ES-I3 (cell line): ENCODE results near the gene TSNAX.
"Not testable (repeated sequence)": the region's sequence is repeated elsewhere in the genome, so short reads cannot be mapped to it uniquely, and the experiment has no call there.

Experiments
- H3K36me3 ChIP-seq: 2 replicates; pipeline ENCODE4 v1.6.1; 2013; ENCODE audit warnings: mild to moderate bottlenecking, low read length, control low read depth, moderate library complexity; ENCODE audit not compliant: insufficient read depth
- H3K4me1 ChIP-seq: 2 replicates; pipeline ENCODE4 v1.6.1; 2013; ENCODE audit warnings: mild to moderate bottlenecking, control low read depth, low read length; ENCODE audit not compliant: insufficient read depth
- H3K9ac ChIP-seq: 2 replicates; pipeline ENCODE4 v1.6.1; 2013; ENCODE audit warnings: low read depth, mild to moderate bottlenecking, low read length, moderate library complexity
- H3K9me3 ChIP-seq: 2 replicates; pipeline ENCODE4 v1.6.1; 2013; ENCODE audit warnings: mild to moderate bottlenecking, low read length, moderate library complexity; ENCODE audit not compliant: control insufficient read depth, insufficient read depth

TSNAX gene

DNA sequence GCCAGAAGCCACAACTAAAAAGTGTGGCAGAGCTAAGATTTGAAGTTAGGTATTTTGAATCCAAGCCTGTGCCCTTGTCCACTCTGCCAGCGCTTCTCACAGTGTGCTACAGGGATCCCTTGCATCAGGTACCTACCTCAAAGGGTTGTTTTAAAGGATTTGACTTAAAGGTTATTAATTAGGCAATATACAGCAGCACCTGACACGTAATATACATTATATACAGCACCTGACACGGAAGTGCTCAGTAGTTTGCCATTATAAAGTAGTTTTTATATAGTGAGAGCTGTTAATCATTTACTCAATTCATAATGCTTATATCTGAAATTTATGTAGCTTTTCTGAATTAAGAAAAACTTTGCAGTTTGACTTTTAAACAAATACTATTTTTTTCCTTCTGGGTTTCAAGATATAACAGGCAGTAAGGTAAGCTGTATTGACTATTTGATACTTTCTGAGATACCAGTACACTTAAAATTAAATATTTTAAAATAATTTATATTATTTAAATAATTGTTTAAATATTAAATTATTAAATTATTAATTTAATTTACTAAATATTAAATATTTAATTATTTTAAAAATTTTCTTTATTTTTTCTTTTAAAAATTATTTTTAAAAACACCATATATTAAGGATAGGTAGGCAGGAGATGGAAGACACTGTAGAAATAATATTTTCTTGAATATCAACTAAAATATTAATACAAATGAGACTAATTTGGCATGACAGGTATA is 33.3 kb downstream of the TSNAX start:
- H3K36me3 ChIP-seq = no peaks in the 10 kb centered on the region
- no peak overlapping the region for H3K9ac ChIP-seq
- H3K4me1 ChIP-seq = no peaks in the 10 kb centered on the region
- H3K9me3 ChIP-seq = no peaks in the 10 kb centered on the region

GRCh38 chr1:231563247-231563646 is 34.8 kb downstream of the TSNAX start:
- H3K36me3 ChIP-seq = no peaks in the 10 kb centered on the region
- H3K9me3 ChIP-seq = no peaks in the 10 kb centered on the region
- no peak overlapping the region for H3K9ac ChIP-seq
- H3K4me1 ChIP-seq = no peaks in the 10 kb centered on the region

GRCh38 chr1:231564373-231564772 is 35.9 kb downstream of the TSNAX start:
- Histone ChIP-seq H3K4me1 (no peaks in the 10 kb centered on the region), H3K9me3 (no peaks in the 10 kb centered on the region), H3K9ac (no peak overlapping the region), H3K36me3 (no peaks in the 10 kb centered on the region)

- no peaks in the 10 kb centered on the region for H3K36me3 ChIP-seq
- H3K9ac ChIP-seq = no peak overlapping the region
- H3K4me1 ChIP-seq = no peaks in the 10 kb centered on the region
- H3K9me3 ChIP-seq = no peaks in the 10 kb centered on the region
Measured at GRCh38 chr1:231566496-231566895, 38.0 kb downstream of the TSNAX start.

DNA sequence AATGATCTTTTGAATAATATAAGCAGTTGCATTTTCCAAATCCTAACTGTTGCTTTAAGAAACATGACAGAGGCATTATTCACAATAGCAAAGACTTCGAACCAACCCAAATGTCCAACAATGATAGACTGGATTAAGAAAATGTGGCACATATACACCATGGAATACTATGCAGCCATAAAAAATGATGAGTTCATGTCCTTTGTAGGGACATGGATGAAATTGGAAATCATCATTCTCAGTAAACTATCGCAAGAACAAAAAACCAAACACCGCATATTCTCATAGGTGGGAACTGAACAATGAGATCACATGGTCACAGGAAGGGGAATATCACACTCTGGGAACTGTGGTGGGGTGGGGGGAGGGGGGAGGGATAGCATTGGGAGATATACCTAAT is 41.8 kb downstream of the TSNAX start:
- not testable (repeated sequence) for H3K36me3 ChIP-seq, H3K4me1 ChIP-seq, H3K9me3 ChIP-seq, H3K9ac ChIP-seq

GRCh38 chr1:231571904-231572303 is 43.4 kb downstream of the TSNAX start:
- Histone ChIP-seq H3K4me1 (no peaks in the 10 kb centered on the region), H3K36me3 (no peaks in the 10 kb centered on the region), H3K9ac (no peak overlapping the region), H3K9me3 (no peaks in the 10 kb centered on the region)

GRCh38 chr1:231575472-231575871 is 47.0 kb downstream of the TSNAX start:
- Histone ChIP-seq H3K9me3 (no peaks in the 10 kb centered on the region), H3K9ac (no peak overlapping the region), H3K4me1 (no peaks in the 10 kb centered on the region), H3K36me3 (no peaks in the 10 kb centered on the region)

DNA sequence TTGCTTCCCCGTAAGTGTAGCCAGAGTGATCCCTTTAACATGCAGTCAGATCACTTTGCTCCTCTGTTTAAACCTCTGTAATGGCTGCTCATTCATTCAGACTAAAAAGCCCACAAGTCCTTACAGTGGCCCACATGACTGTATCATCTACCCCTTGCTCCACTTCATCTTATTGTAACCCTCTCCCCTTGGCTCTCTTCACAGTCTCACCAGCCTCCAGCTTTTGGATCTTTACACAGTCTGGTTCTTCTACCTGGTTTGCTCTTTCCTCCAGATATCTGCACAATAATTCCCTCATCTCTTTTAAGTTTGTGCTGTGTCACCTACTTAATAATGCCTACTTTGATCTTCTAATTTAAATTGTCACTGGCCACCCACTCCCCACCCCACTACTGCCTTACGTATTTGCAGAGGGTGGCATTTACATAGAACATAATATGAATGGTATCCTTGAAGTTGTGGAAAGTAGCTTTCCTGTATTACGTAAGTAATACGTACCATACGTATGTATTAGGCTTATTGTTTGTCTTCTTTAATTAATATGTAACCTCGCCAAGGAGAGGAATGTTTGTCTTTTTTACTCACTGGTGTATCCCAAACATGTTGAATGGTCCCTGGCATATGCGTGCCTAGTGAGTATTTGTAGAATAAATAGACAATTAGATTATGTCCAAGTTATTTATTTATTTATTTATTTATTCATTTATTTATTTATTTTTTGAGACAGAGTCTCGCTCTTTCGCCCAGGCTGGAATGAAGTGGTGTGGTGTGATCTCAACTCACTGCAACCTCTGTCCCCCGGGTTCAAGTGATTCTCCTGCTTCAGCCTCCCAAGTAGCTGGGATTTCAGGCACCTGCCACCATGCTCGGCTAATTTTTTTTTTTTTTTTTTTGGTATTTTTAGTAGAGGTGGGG is 48.6 kb downstream of the TSNAX start:
- H3K36me3 ChIP-seq = no peaks in the 10 kb centered on the region

GRCh38 chr1:231580874-231581273 is 52.4 kb downstream of the TSNAX start:
- H3K36me3 ChIP-seq = no peaks in the 10 kb centered on the region
- no peak overlapping the region for H3K9ac ChIP-seq
- no peaks in the 10 kb centered on the region for H3K4me1 ChIP-seq

More for the DNA sequence above, 48.6 kb downstream of the TSNAX start:
- no peaks in the 10 kb centered on the region for H3K4me1 ChIP-seq
- no peak overlapping the region for H3K9ac ChIP-seq
- no peaks in the 10 kb centered on the region for H3K9me3 ChIP-seq

DNA sequence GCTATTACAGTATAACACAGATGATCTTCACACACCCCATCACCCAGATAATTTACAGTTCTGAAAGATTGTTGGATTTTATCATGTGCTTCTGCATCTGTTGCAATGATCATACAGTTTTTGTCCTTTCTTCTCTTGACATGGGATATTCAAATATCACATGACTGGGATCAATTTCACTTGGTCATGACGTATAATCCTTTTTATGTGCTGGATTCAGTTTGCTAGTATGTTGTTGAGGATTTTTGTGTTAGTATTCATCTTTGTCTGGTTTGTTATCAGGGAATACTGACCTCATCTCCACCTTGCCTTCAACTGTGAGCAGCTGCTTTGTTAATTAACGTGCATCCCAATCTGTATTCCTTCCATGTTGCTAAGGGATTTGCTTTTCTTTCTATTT is 53.4 kb downstream of the TSNAX start:
- Histone ChIP-seq H3K9ac (no peak overlapping the region), H3K9me3 (no peaks in the 10 kb centered on the region), H3K4me1 (no peaks in the 10 kb centered on the region), H3K36me3 (no peaks in the 10 kb centered on the region)

More at GRCh38 chr1:231580874-231581273, 52.4 kb downstream of the TSNAX start:
- H3K9me3 ChIP-seq = no peaks in the 10 kb centered on the region

GRCh38 chr1:231583376-231583775 is 54.9 kb downstream of the TSNAX start:
- Histone ChIP-seq H3K36me3 (no peaks in the 10 kb centered on the region), H3K9ac (no peak overlapping the region)

GRCh38 chr1:231584117-231584516 is 55.6 kb downstream of the TSNAX start:
- Histone ChIP-seq H3K36me3 (no peaks in the 10 kb centered on the region), H3K9ac (no peak overlapping the region), H3K4me1 (no peaks in the 10 kb centered on the region), H3K9me3 (no peaks in the 10 kb centered on the region)

More at GRCh38 chr1:231583376-231583775, 54.9 kb downstream of the TSNAX start:
- Histone ChIP-seq H3K4me1 (no peaks in the 10 kb centered on the region), H3K9me3 (no peaks in the 10 kb centered on the region)

GRCh38 chr1:231584921-231585320 is 56.5 kb downstream of the TSNAX start:
- Histone ChIP-seq H3K9ac (no peak overlapping the region), H3K4me1 (no peaks in the 10 kb centered on the region), H3K9me3 (no peaks in the 10 kb centered on the region), H3K36me3 (no peaks in the 10 kb centered on the region)

DNA sequence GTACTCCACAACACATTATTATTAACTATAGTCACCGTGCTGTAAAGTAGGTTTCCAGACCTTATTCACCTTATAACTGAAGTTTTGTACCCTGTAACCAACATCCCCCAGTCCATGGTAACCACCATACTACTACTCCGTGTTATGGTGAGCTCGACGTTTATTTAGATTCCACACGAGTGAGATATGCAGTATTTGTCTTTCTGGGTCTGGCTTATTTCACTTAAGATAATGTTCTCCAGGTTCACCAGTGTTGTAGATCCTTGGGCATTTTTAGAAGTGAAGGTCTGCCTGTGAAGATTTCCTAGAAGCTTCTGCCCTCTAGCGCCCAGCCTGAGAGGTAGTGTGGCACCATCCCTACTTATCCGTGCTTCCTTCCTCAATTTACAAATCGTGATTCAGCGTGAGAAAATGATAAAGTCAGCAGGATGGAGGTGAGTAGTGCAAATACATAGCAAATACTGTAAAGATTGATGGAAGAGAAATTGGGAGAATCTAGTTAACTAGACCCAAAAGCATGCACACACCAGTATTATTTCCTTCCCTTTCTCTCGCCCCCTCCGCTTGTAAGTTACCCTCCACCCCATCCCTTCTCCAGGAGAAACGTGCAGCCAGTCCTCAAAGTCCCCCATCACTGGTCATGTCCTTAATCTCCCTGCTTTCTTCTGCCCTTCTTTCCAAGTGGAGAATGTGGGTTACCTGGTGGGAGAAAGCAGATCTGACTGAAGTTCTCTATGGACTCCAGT is 62.2 kb downstream of the TSNAX start:
- no peak overlapping the region for H3K9ac ChIP-seq
- no peaks in the 10 kb centered on the region for H3K9me3 ChIP-seq
- no peaks in the 10 kb centered on the region for H3K4me1 ChIP-seq
- no peaks in the 10 kb centered on the region for H3K36me3 ChIP-seq
